Measurements from ENCODE around the gene FOXN1.

FOXN1 gene

DNA sequence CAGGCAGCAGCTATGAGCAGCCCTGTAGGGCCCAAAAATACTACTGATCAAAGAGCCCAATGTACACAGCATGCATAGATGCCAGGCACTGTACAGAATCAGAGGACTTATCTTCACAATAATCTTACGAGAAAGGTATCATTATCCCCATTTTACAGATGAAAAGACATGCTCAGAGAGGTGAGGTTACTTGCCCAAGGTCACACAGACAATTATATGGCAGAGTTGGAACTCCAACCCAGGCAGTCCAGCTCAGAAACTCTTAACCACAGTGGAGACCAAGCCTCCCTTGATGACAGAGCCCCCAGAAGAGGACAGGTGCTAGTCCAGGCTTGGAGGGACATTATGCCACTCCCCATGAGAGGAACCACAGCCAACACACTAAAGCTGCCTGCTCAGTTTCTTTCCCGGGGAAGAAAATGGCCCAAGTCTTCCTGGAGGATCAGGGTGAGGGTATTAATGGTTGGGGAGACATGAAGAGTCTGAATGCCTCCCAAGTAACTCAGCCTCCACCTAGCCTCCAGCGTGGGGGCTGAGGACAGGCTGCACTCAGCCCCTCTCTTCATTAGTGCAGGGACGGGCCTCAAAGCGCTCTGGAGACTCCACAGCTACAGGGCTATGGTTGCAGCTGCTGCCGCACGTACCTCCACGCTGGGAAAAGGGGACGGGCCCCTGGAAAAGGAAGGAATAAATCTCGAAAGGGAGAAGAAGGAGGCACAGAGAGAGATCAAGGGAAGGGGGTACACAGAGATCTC lies 45.5 kb downstream of the FOXN1 start:
- peaks cover 42% of the 10 kb centered on the region for H3K4me1 ChIP-seq (ENCODE audit: insufficient read depth, low read length, poor library complexity, severe bottlenecking)
- no peaks in the 10 kb centered on the region for H3F3A ChIP-seq (ENCODE audit: low read depth)
- peak overlapping the region; percentile 94 for H3K4me2 ChIP-seq (ENCODE audit: low read depth, low read length, poor library complexity, severe bottlenecking)
- peaks cover 15% of the 10 kb centered on the region for H3K79me2 ChIP-seq (ENCODE audit: insufficient read depth, low read length)
- H3K9me2 ChIP-seq (replicated peaks; ENCODE audit: low read depth, low read length) = no peaks in the 10 kb centered on the region
- no peaks in the 10 kb centered on the region for H3K9me3 ChIP-seq (ENCODE audit: insufficient read depth, low read depth, low read length)
- H3K9ac ChIP-seq (ENCODE audit: low read depth, low read length, poor library complexity, severe bottlenecking) = peak overlapping the region; percentile 75
- H2AFZ ChIP-seq (ENCODE audit: low read length) = no peak overlapping the region
- TF ChIP-seq EZH2phosphoT487 (IDR thresholded peaks at IDR 0.05; ENCODE audit: borderline replicate concordance) (no peak), CTCF (conservative IDR thresholded peaks at IDR 0.05; ENCODE audit: low read length) (no peak)
- peak overlapping the region; percentile 85 for H3K4me3 ChIP-seq (ENCODE audit: low read length, poor library complexity, severe bottlenecking)
- peaks cover 33% of the 10 kb centered on the region; the same call in 1 of the 2 replicates for H3K36me3 ChIP-seq (ENCODE audit: insufficient read depth, low read length)
- H3K27me3 ChIP-seq (ENCODE audit: insufficient read depth, low read length, poor library complexity, severe bottlenecking) = no peaks in the 10 kb centered on the region
- peaks cover 11% of the 10 kb centered on the region for H4K20me1 ChIP-seq (ENCODE audit: insufficient read depth, low read length, poor library complexity, severe bottlenecking)

DNA sequence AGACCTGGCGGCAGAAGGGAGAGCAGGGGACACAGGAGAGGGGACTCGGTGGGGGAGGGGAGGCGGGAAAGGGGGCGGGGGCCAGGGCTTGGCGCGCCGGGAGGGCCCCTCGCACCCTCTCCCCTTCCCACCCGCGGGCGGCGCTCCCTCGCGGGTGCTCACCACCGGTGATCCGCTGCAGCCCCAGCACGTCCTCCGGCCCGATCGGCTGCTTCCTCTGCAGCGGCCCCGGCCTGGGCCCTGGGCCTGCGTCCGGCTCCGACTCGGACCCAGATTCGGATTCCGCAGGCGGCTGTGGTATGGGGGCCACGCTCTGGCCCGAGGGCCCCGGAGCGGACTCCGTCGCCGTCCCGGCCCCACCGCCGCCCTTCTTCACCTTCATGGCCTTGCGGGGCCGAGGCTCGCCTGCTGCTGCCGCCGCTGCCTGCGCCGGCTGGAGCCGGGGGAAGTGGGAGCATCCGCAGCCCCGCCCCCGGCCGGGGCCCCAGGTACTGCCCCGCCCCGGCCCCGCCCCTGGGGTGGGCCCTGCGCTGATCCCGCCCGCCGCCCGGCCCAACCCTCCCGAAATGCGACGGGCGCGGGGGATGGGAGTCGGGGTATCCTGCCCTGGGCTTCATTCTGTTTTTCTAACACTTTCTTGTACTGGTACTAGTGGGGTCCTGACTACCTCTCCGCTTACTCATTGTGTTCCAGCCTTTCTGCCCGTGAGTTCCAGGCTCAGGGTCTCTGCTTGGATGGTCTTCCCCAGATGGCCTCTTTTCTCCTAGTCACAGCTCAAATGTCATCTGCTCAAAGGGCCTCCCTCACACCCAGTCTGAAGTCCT lies 46.2 kb downstream of the FOXN1 start, which contains the start of gene UNC119:
TSS of gene UNC119 (minus strand) at position 449 of the 824 bp plus-strand sequence. CDS start at position 382, 67 bp downstream.
- no peak for TF ChIP-seq EZH2phosphoT487 (IDR thresholded peaks at IDR 0.05; ENCODE audit: borderline replicate concordance)
- no peak for TF ChIP-seq CTCF (conservative IDR thresholded peaks at IDR 0.05; ENCODE audit: low read length)
- Histone ChIP-seq H2AFZ (ENCODE audit: low read length) (peak within 1 kb of the TSS; percentile 59; the same call in 1 of the 2 replicates), H3K4me2 (ENCODE audit: low read depth, low read length, poor library complexity, severe bottlenecking) (peak within 1 kb of the TSS; percentile 94), H3K9ac (ENCODE audit: low read depth, low read length, poor library complexity, severe bottlenecking) (peak within 1 kb of the TSS; percentile 75), H3K27me3 (ENCODE audit: insufficient read depth, low read length, poor library complexity, severe bottlenecking) (no peaks in the 10 kb centered on the region), H3K36me3 (ENCODE audit: insufficient read depth, low read length) (peaks cover 41% of the 10 kb centered on the region; the same call in 1 of the 2 replicates), H3K9me2 (replicated peaks; ENCODE audit: low read depth, low read length) (no peaks in the 10 kb centered on the region), H3F3A (ENCODE audit: low read depth) (no peaks in the 10 kb centered on the region), H3K4me3 (ENCODE audit: low read length, poor library complexity, severe bottlenecking) (peak within 1 kb of the TSS; percentile 85), H4K20me1 (ENCODE audit: insufficient read depth, low read length, poor library complexity, severe bottlenecking) (peaks cover 11% of the 10 kb centered on the region), H3K4me1 (ENCODE audit: insufficient read depth, low read length, poor library complexity, severe bottlenecking) (peaks cover 42% of the 10 kb centered on the region), H3K79me2 (ENCODE audit: insufficient read depth, low read length) (peaks cover 15% of the 10 kb centered on the region), H3K9me3 (ENCODE audit: insufficient read depth, low read depth, low read length) (no peaks in the 10 kb centered on the region)

GRCh38 chr17:28553000-28553505 lies 46.9 kb downstream of the FOXN1 start:
- peak overlapping the region; percentile 94 for H3K4me2 ChIP-seq (ENCODE audit: low read depth, low read length, poor library complexity, severe bottlenecking)
- H3K4me3 ChIP-seq (ENCODE audit: low read length, poor library complexity, severe bottlenecking) = peak overlapping the region; percentile 85
- peaks cover 11% of the 10 kb centered on the region for H4K20me1 ChIP-seq (ENCODE audit: insufficient read depth, low read length, poor library complexity, severe bottlenecking)
- TF ChIP-seq EZH2phosphoT487 (IDR thresholded peaks at IDR 0.05; ENCODE audit: borderline replicate concordance) (no peak), CTCF (conservative IDR thresholded peaks at IDR 0.05; ENCODE audit: low read length) (no peak)
- H3K36me3 ChIP-seq (ENCODE audit: insufficient read depth, low read length) = peaks cover 47% of the 10 kb centered on the region; the same call in 1 of the 2 replicates
- H3K79me2 ChIP-seq (ENCODE audit: insufficient read depth, low read length) = peaks cover 15% of the 10 kb centered on the region
- H3K9ac ChIP-seq (ENCODE audit: low read depth, low read length, poor library complexity, severe bottlenecking) = no peak overlapping the region
- no peaks in the 10 kb centered on the region for H3F3A ChIP-seq (ENCODE audit: low read depth)
- no peaks in the 10 kb centered on the region for H3K27me3 ChIP-seq (ENCODE audit: insufficient read depth, low read length, poor library complexity, severe bottlenecking)
- no peaks in the 10 kb centered on the region for H3K9me2 ChIP-seq (replicated peaks; ENCODE audit: low read depth, low read length)
- no peak overlapping the region for H2AFZ ChIP-seq (ENCODE audit: low read length)
- H3K9me3 ChIP-seq (ENCODE audit: insufficient read depth, low read depth, low read length) = no peaks in the 10 kb centered on the region
- peaks cover 42% of the 10 kb centered on the region for H3K4me1 ChIP-seq (ENCODE audit: insufficient read depth, low read length, poor library complexity, severe bottlenecking)

Data from Loucy (cell line).